ENCODE measurements around the gene GEMIN7. TPM values are rescaled to one million over a fixed set of nuclear protein-coding genes. Genes with fewer than 3 reads are reported as not detected.
A peak's percentile ranks its signal among the peaks of the same experiment; 100 is the strongest.

The GEMIN7 gene
- total RNA-seq, 1 donor from 2014 or later: 7.3 TPM

- Histone ChIP-seq H3K9me3 (ENCODE audit: low read depth) (no peaks in the 10 kb centered on the region), H4K20me1 (ENCODE audit: low read depth) (peaks cover 54% of the 10 kb centered on the region), H3K9ac (no peak overlapping the region), H3F3A (ENCODE audit: low read depth) (no peaks in the 10 kb centered on the region), H3K27ac (no peak overlapping the region), H3K4me3 (no peak overlapping the region), H2AFZ (replicated peaks) (no peak overlapping the region), H3K27me3 (no peaks in the 10 kb centered on the region), H3K4me2 (peak overlapping the region; percentile 13), H3K79me2 (ENCODE audit: low read depth) (peaks cover 26% of the 10 kb centered on the region), H3K36me3 (no peaks in the 10 kb centered on the region), H3K4me1 (peaks cover 13% of the 10 kb centered on the region)
- H3K4me1 Mint-ChIP-seq: peaks cover 16% of the 10 kb centered on the region
- TF ChIP-seq EZH2phosphoT487 (IDR thresholded peaks at IDR 0.05): no peak
- no peak for TF ChIP-seq CTCF (IDR thresholded peaks at IDR 0.05)
- TF ChIP-seq EZH2 (IDR thresholded peaks at IDR 0.05): no peak
- H3K9me3 Mint-ChIP-seq: no peaks in the 10 kb centered on the region
- H3K36me3 Mint-ChIP-seq: peaks cover 7% of the 10 kb centered on the region
- H3K27me3 Mint-ChIP-seq (ENCODE audit: insufficient read depth, low read depth): peaks cover 3% of the 10 kb centered on the region
- DNase-seq (ENCODE audit: low spot score): no peak
- peak overlapping the region; percentile 23 for H3K27ac Mint-ChIP-seq
- H3K4me3 Mint-ChIP-seq: no peak overlapping the region
Measured at GRCh38 chr19:45138303-45138751, 59.3 kb downstream of the GEMIN7 start.

GRCh38 chr19:45139286-45140143, 60.5 kb downstream of the GEMIN7 start:
- Histone ChIP-seq H2AFZ (replicated peaks) (no peak overlapping the region), H3K9me3 (ENCODE audit: low read depth) (no peaks in the 10 kb centered on the region), H3K4me2 (no peak overlapping the region), H3K27ac (no peak overlapping the region), H4K20me1 (ENCODE audit: low read depth) (peaks cover 43% of the 10 kb centered on the region), H3K9ac (no peak overlapping the region), H3F3A (ENCODE audit: low read depth) (no peaks in the 10 kb centered on the region), H3K36me3 (no peaks in the 10 kb centered on the region), H3K27me3 (no peaks in the 10 kb centered on the region), H3K79me2 (ENCODE audit: low read depth) (peaks cover 23% of the 10 kb centered on the region), H3K4me1 (peaks cover 13% of the 10 kb centered on the region), H3K4me3 (no peak overlapping the region)
- Mint-ChIP-seq H3K4me3 (no peak overlapping the region), H3K27me3 (ENCODE audit: insufficient read depth, low read depth) (peaks cover 5% of the 10 kb centered on the region), H3K36me3 (peaks cover 7% of the 10 kb centered on the region), H3K4me1 (peaks cover 16% of the 10 kb centered on the region), H3K27ac (no peak overlapping the region), H3K9me3 (no peaks in the 10 kb centered on the region)
- TF ChIP-seq EZH2 (IDR thresholded peaks at IDR 0.05) (no peak), CTCF (IDR thresholded peaks at IDR 0.05) (no peak), EZH2phosphoT487 (IDR thresholded peaks at IDR 0.05) (no peak)
- no peak for DNase-seq (ENCODE audit: low spot score)

GRCh38 chr19:45140144-45140503, 61.1 kb downstream of the GEMIN7 start:
- Histone ChIP-seq H4K20me1 (ENCODE audit: low read depth) (peaks cover 38% of the 10 kb centered on the region), H3K4me2 (no peak overlapping the region), H3F3A (ENCODE audit: low read depth) (no peaks in the 10 kb centered on the region), H3K27ac (no peak overlapping the region), H3K36me3 (no peaks in the 10 kb centered on the region), H3K9ac (no peak overlapping the region), H3K4me3 (no peak overlapping the region), H2AFZ (replicated peaks) (no peak overlapping the region), H3K27me3 (no peaks in the 10 kb centered on the region), H3K79me2 (ENCODE audit: low read depth) (peaks cover 19% of the 10 kb centered on the region), H3K9me3 (ENCODE audit: low read depth) (no peaks in the 10 kb centered on the region), H3K4me1 (peaks cover 13% of the 10 kb centered on the region)
- no peak overlapping the region for H3K4me3 Mint-ChIP-seq
- H3K4me1 Mint-ChIP-seq: peaks cover 16% of the 10 kb centered on the region
- H3K9me3 Mint-ChIP-seq: no peaks in the 10 kb centered on the region
- no peak for DNase-seq (ENCODE audit: low spot score)
- TF ChIP-seq CTCF (IDR thresholded peaks at IDR 0.05): no peak
- TF ChIP-seq EZH2phosphoT487 (IDR thresholded peaks at IDR 0.05): no peak
- no peak for TF ChIP-seq EZH2 (IDR thresholded peaks at IDR 0.05)
- H3K27me3 Mint-ChIP-seq (ENCODE audit: insufficient read depth, low read depth): peaks cover 5% of the 10 kb centered on the region
- no peak overlapping the region for H3K27ac Mint-ChIP-seq
- H3K36me3 Mint-ChIP-seq: peaks cover 7% of the 10 kb centered on the region

Measured in neural progenitor cell (in vitro differentiated cells).